ENCODE data around the gene SUSD2. TPM values are rescaled to one million over a fixed set of nuclear protein-coding genes. Genes with fewer than 3 reads are reported as not detected.

SUSD2 gene
- polyA plus RNA-seq, 1 experiment, result 0.63 TPM

DNA sequence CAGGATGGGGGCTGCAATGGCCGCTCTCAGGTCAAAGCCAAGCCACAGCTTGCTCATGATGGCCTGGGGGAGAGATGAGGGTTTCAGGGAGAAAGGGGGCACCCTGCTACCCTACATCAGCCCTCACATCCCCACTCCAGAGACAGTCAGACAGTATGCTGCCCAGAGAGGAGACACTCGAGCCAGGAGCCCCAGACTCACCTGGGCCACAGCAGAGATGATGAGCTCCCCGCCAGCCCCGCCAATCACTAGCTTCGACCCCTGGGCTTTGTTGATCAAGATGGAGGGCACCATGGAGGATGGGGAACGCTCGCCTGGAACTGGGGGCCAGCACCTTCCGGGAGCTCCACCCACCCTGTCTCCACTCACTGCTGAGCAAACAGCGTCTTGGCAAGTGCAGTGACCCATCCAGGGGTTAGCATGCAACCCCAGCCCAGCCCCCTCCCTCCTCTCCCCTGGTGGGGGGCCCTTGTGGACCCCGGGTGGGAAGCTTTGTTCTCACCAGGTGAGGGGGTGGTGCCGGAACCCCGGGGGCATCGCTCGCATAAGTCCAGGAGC, 43.8 kb downstream of the SUSD2 start:
- H3K27ac ChIP-seq (ENCODE audit: low read depth, low read length), result no peak overlapping the region
- ChIA-PET POLR2A (no interaction called here), CTCF (interaction anchor here (0.5 to 0.6 kb wide), 2 partner anchors 35 to 336 kb away, joined by 3 to 4 read pairs; no protein-coding TSS in a partner anchor)
- no peak for DNase-seq (ENCODE audit: low read depth, low spot score)
- no peak for TF ChIP-seq CTCF (IDR thresholded peaks at IDR 0.05; ENCODE audit: low read depth, low read length)
- no peaks in the 10 kb centered on the region for H3K27me3 ChIP-seq (ENCODE audit: control insufficient read depth, insufficient read depth, low read length)
- peaks cover 25% of the 10 kb centered on the region for H3K9me3 ChIP-seq (ENCODE audit: control insufficient read depth, insufficient read depth, low read length)
- no peak overlapping the region for H3K4me3 ChIP-seq (ENCODE audit: low read depth, low read length)

DNA sequence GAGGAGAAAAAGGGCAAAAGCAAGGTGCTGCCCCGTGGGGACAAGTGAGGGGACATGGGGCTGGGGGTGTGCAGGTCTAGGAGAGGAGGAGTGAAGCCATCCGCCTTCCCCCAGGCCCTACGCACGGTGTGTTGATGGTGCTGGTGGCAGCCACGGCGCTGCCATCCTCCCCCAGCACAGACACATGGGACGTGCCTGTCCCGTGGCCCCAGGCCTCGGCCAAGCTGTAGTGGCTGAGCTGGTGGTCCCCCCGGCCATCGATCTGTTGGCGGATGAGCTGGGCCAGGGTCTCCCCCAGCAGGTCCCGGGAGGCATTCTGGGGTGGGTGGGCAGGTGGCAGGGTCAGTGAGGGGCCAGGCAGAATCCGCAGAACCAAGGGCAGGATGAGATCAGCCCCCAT, 44.7 kb downstream of the SUSD2 start:
- ChIA-PET CTCF (interaction anchor here (0.5 to 0.6 kb wide), 2 partner anchors 36 to 337 kb away, joined by 3 to 4 read pairs; no protein-coding TSS in a partner anchor), POLR2A (no interaction called here)
- TF ChIP-seq CTCF (IDR thresholded peaks at IDR 0.05; ENCODE audit: low read depth, low read length), result no peak
- Histone ChIP-seq H3K4me3 (ENCODE audit: low read depth, low read length) (no peak overlapping the region), H3K27ac (ENCODE audit: low read depth, low read length) (no peak overlapping the region), H3K27me3 (ENCODE audit: control insufficient read depth, insufficient read depth, low read length) (no peaks in the 10 kb centered on the region), H3K9me3 (ENCODE audit: control insufficient read depth, insufficient read depth, low read length) (peaks cover 25% of the 10 kb centered on the region)
- no peak for DNase-seq (ENCODE audit: low read depth, low spot score)

- peak; percentile 25 for TF ChIP-seq CTCF (IDR thresholded peaks at IDR 0.05; ENCODE audit: low read depth, low read length)
- Histone ChIP-seq H3K27ac (ENCODE audit: low read depth, low read length) (no peak overlapping the region), H3K9me3 (ENCODE audit: control insufficient read depth, insufficient read depth, low read length) (peaks cover 8% of the 10 kb centered on the region; the same call in 1 of the 2 replicates), H3K4me3 (ENCODE audit: low read depth, low read length) (no peak overlapping the region), H3K27me3 (ENCODE audit: control insufficient read depth, insufficient read depth, low read length) (no peaks in the 10 kb centered on the region)
- POLR2A ChIA-PET, result interaction anchor here (0.7 kb wide), 1 partner anchor 25 kb away, joined by 5 read pairs; no protein-coding TSS in a partner anchor
- CTCF ChIA-PET, result interaction anchor here (0.6 to 1.9 kb wide), 8 partner anchors 10 to 74 kb away, joined by 3 to 7 read pairs (median 4); no protein-coding TSS in a partner anchor
- no peak for DNase-seq (ENCODE audit: low read depth, low spot score)
Observed at GRCh38 chr22:24230911-24231656, 49.8 kb downstream of the SUSD2 start.

GRCh38 chr22:24231706-24232105, 50.4 kb downstream of the SUSD2 start:
- POLR2A ChIA-PET, result interaction anchor here (0.5 to 0.7 kb wide), 2 partner anchors 15 to 25 kb away, joined by 3 to 5 read pairs; no protein-coding TSS in a partner anchor
- CTCF ChIA-PET, result interaction anchor here (1.1 to 1.9 kb wide), 5 partner anchors 11 to 41 kb away, joined by 4 to 7 read pairs (median 4); no protein-coding TSS in a partner anchor
- no peak for TF ChIP-seq CTCF (IDR thresholded peaks at IDR 0.05; ENCODE audit: low read depth, low read length)

More at GRCh38 chr22:24231706-24232105, 50.4 kb downstream of the SUSD2 start:
- Histone ChIP-seq H3K9me3 (ENCODE audit: control insufficient read depth, insufficient read depth, low read length) (peaks cover 3% of the 10 kb centered on the region; the same call in 1 of the 2 replicates), H3K4me3 (ENCODE audit: low read depth, low read length) (no peak overlapping the region), H3K27ac (ENCODE audit: low read depth, low read length) (no peak overlapping the region), H3K27me3 (ENCODE audit: control insufficient read depth, insufficient read depth, low read length) (no peaks in the 10 kb centered on the region)
- no peak for DNase-seq (ENCODE audit: low read depth, low spot score)

Data from AG04450 (cell line).